H1 (cell line): ENCODE data around the gene DHCR7. TPM values are rescaled to one million over a fixed set of nuclear protein-coding genes. Genes with fewer than 3 reads are reported as not detected.

Source experiments
- BACH1 ChIP-seq: IDR thresholded peaks from 2 replicates; pipeline ENCODE4 v1.6.1; 2012; ENCODE audit warnings: low read length, improper control_type of control experiment
- BCL11A ChIP-seq, 2 experiments: IDR thresholded peaks; one replicate each; pipeline ENCODE4 v1.6.1; 2011; ENCODE audit warnings: low read depth in 2 of 2, low read length in 2 of 2, mild to moderate bottlenecking in 2 of 2
- CHD2 ChIP-seq: IDR thresholded peaks from 2 replicates; pipeline ENCODE4 v1.6.1; 2012; ENCODE audit warnings: low read length, improper control_type of control experiment
- FOSL1 ChIP-seq: IDR thresholded peaks from 2 replicates; pipeline ENCODE4 v1.6.1; 2011; ENCODE audit warnings: mild to moderate bottlenecking, low read depth, low read length, moderate library complexity; ENCODE audit not compliant: insufficient read depth
- GABPA ChIP-seq: IDR thresholded peaks from 2 replicates; pipeline ENCODE4 v1.6.1; 2011; ENCODE audit warnings: mild to moderate bottlenecking, low read length, moderate library complexity, borderline replicate concordance; ENCODE audit not compliant: insufficient read depth
- HDAC2 ChIP-seq, 2 experiments: fragments of 300-600 bp in 1 of 2; sonication (generic) in 1 of 2; IDR thresholded peaks; 2 replicates each; pipeline ENCODE4 v1.6.1; 2011 to 2012; ENCODE audit warnings: low read depth in 2 of 2, low read length in 2 of 2, mild to moderate bottlenecking in 2 of 2, moderate library complexity in 2 of 2, borderline replicate concordance in 1 of 2, inconsistent platforms in 1 of 2
- KDM1A ChIP-seq: fragments of 200-600, 300-600 bp; sonication (generic); IDR thresholded peaks from 2 replicates; pipeline ENCODE4 v1.7.1; 2016; ENCODE audit warnings: mild to moderate bottlenecking, low read length, borderline replicate concordance
- NANOG ChIP-seq: IDR thresholded peaks from 2 replicates; pipeline ENCODE4 v1.6.1; 2011; ENCODE audit warnings: low read length, low read depth, mild to moderate bottlenecking, inconsistent platforms; ENCODE audit not compliant: insufficient read depth, poor library complexity, severe bottlenecking
- SIRT6 ChIP-seq: IDR thresholded peaks from one replicate; pipeline ENCODE4 v1.7.1; 2012; ENCODE audit warnings: low read length, inconsistent platforms
- polyA plus RNA-seq, 7 experiments: library from polyadenylated mRNA; depleted of rRNA in 3 of 7; stranded (reverse) in 5 of 7; unstranded in 2 of 7; fragments of >200 nt in 5 of 7; fragments of 200-250 nt in 2 of 7; gene quantifications; 1 replicate in 5 of 7; 2 replicates in 1 of 7; 4 replicates in 1 of 7; pipeline versions ENCODE4 v1.2.1 to v1.2.3, GENCODE V29; 2011 to 2013; ENCODE audit warnings: missing spikeins in 2 of 7, mixed read lengths in 2 of 7
- total RNA-seq: library from RNA; stranded (reverse); fragmentation: NEBNext Ultra II Directional; extraction: Animal tissue kit (Norgen Biotek cat#: 25700); gene quantifications from 2 replicates; pipeline ENCODE4 v1.2.1, GENCODE V29; 2021

Gene DHCR7
- total and polyA plus RNA-seq, 2 of the 8 experiments (the other 6 are each of a cell fraction or from before 2014, with no cell fraction given): 144 to 157 TPM

DNA sequence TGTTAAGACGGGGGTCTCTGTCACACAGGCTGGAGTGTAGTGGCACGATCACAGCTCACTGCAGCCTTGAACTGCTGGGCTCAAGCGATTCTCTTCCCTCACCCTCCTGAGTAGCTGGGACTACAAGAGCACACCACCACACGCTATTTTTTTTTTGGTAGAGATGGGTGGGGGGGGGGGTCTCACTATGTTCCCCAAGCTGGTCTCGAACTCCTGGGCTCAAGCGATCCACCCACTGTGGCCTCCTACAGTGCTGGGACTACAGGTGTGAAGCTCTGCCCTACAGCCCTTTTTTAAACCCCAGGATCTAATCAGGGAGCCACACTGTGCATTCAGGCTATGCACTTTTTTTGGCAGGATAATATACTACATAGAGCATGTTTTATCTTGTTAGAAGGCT is 1.4 kb upstream of the DHCR7 start (continued):
- TF ChIP-seq FOSL1 (no peak), CHD2 (no peak), SIRT6 (no peak), BCL11A (IDR thresholded peaks at IDR 0.05; ENCODE audit: low read depth in 2 of 2, low read length in 2 of 2) (no peak), NANOG (no peak), GABPA (no peak), BACH1 (no peak), HDAC2 (IDR thresholded peaks at IDR 0.05; ENCODE audit: borderline replicate concordance in 1 of 2, low read depth in 2 of 2, low read length in 2 of 2) (no peak), KDM1A (no peak)
